ENCODE results near the gene NRXN3.

NRXN3 gene

GRCh38 chr14:78356391-78356790, 186.2 kb downstream of the NRXN3 start:
- Histone ChIP-seq H3K9me3 (ENCODE audit: control insufficient read depth in 5 of 5, low read length in 5 of 5) (no peaks in the 10 kb centered on the region), H3K4me1 (ENCODE audit: control insufficient read depth in 5 of 5, insufficient read depth in 5 of 5, low read length in 5 of 5) (no peaks in the 10 kb centered on the region), H3K27ac (ENCODE audit: low read depth, low read length) (no peak overlapping the region), H3K9ac (ENCODE audit: low read length in 5 of 5) (no peak overlapping the region), H3K27me3 (ENCODE audit: control insufficient read depth in 5 of 5, insufficient read depth in 4 of 5, low read length in 5 of 5) (no peaks in the 10 kb centered on the region), H3K36me3 (ENCODE audit: control insufficient read depth in 5 of 5, insufficient read depth in 5 of 5, low read length in 5 of 5) (no peaks in the 10 kb centered on the region), H3K4me3 (ENCODE audit: low read depth in 1 of 5, low read length in 5 of 5) (no peak overlapping the region)

DNA sequence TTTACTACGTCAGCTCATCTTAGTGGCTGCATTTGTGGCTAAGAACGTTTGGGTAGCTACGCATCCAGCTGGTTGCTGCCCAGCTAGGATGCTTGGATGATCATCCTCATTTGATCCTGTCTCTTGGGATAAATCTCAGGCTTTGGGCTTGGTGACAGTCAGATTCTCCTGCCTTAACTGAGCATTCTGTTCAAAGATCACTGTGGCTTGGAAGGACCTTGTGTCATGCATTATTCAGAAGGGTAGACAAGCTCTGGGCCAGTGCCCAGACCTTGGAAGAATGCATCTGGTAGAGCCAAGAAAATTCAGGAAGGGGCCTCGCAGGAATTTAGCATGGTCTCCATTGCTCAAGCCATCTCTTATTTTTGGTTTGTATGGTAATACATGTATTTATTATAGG, 188.4 kb downstream of the NRXN3 start:
- H3K4me3 ChIP-seq (ENCODE audit: low read depth in 1 of 5, low read length in 5 of 5) = no peak overlapping the region
- H3K9ac ChIP-seq (ENCODE audit: low read length in 5 of 5) = no peak overlapping the region
- H3K9me3 ChIP-seq (ENCODE audit: control insufficient read depth in 5 of 5, low read length in 5 of 5) = no peaks in the 10 kb centered on the region
- no peak overlapping the region for H3K27ac ChIP-seq (ENCODE audit: low read depth, low read length)
- no peaks in the 10 kb centered on the region for H3K27me3 ChIP-seq (ENCODE audit: control insufficient read depth in 5 of 5, insufficient read depth in 4 of 5, low read length in 5 of 5)
- H3K4me1 ChIP-seq (ENCODE audit: control insufficient read depth in 5 of 5, insufficient read depth in 5 of 5, low read length in 5 of 5) = no peaks in the 10 kb centered on the region
- no peaks in the 10 kb centered on the region for H3K36me3 ChIP-seq (ENCODE audit: control insufficient read depth in 5 of 5, insufficient read depth in 5 of 5, low read length in 5 of 5)

GRCh38 chr14:78359581-78359980, 189.4 kb downstream of the NRXN3 start:
- Histone ChIP-seq H3K9ac (ENCODE audit: low read length in 5 of 5) (no peak overlapping the region), H3K4me3 (ENCODE audit: low read depth in 1 of 5, low read length in 5 of 5) (no peak overlapping the region)

DNA sequence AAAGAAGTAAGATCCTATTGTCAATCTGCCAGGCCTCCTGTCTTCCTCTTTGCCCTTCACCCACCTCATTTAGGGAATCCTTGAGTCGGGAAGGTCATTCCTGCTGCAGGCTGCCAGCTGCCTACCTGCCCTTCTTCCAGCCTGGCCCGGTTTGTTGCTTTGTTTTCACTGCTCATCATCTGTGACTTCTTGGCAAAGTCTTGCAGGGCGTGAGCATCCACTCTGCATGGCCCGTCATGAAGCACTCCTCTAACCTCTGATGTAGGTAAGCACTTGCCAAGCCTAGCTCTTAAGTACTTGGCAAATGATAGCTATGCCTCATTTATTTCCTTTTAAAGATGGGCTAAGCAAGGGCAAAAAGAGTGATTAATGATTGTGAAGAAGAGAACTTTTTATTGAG, 192.8 kb downstream of the NRXN3 start:
- Histone ChIP-seq H3K27me3 (ENCODE audit: control insufficient read depth in 5 of 5, insufficient read depth in 4 of 5, low read length in 5 of 5) (no peaks in the 10 kb centered on the region), H3K9me3 (ENCODE audit: control insufficient read depth in 5 of 5, low read length in 5 of 5) (no peaks in the 10 kb centered on the region), H3K9ac (ENCODE audit: low read length in 5 of 5) (no peak overlapping the region), H3K27ac (ENCODE audit: low read depth, low read length) (no peak overlapping the region), H3K36me3 (ENCODE audit: control insufficient read depth in 5 of 5, insufficient read depth in 5 of 5, low read length in 5 of 5) (no peaks in the 10 kb centered on the region), H3K4me1 (ENCODE audit: control insufficient read depth in 5 of 5, insufficient read depth in 5 of 5, low read length in 5 of 5) (no peaks in the 10 kb centered on the region), H3K4me3 (ENCODE audit: low read depth in 1 of 5, low read length in 5 of 5) (no peak overlapping the region)

More at GRCh38 chr14:78359581-78359980, 189.4 kb downstream of the NRXN3 start:
- no peak overlapping the region for H3K27ac ChIP-seq (ENCODE audit: low read depth, low read length)
- no peaks in the 10 kb centered on the region for H3K27me3 ChIP-seq (ENCODE audit: control insufficient read depth in 5 of 5, insufficient read depth in 4 of 5, low read length in 5 of 5)
- no peaks in the 10 kb centered on the region for H3K4me1 ChIP-seq (ENCODE audit: control insufficient read depth in 5 of 5, insufficient read depth in 5 of 5, low read length in 5 of 5)
- H3K36me3 ChIP-seq (ENCODE audit: control insufficient read depth in 5 of 5, insufficient read depth in 5 of 5, low read length in 5 of 5) = no peaks in the 10 kb centered on the region
- H3K9me3 ChIP-seq (ENCODE audit: control insufficient read depth in 5 of 5, low read length in 5 of 5) = no peaks in the 10 kb centered on the region

- no peaks in the 10 kb centered on the region for H3K27me3 ChIP-seq (ENCODE audit: control insufficient read depth in 5 of 5, insufficient read depth in 4 of 5, low read length in 5 of 5)
- no peaks in the 10 kb centered on the region for H3K4me1 ChIP-seq (ENCODE audit: control insufficient read depth in 5 of 5, insufficient read depth in 5 of 5, low read length in 5 of 5)
- H3K36me3 ChIP-seq (ENCODE audit: control insufficient read depth in 5 of 5, insufficient read depth in 5 of 5, low read length in 5 of 5) = no peaks in the 10 kb centered on the region
- H3K27ac ChIP-seq (ENCODE audit: low read depth, low read length) = no peak overlapping the region
- H3K9ac ChIP-seq (ENCODE audit: low read length in 5 of 5) = no peak overlapping the region
- H3K4me3 ChIP-seq (ENCODE audit: low read depth in 1 of 5, low read length in 5 of 5) = no peak overlapping the region
- H3K9me3 ChIP-seq (ENCODE audit: control insufficient read depth in 5 of 5, low read length in 5 of 5) = no peaks in the 10 kb centered on the region
Measured at GRCh38 chr14:78367355-78367754, 197.2 kb downstream of the NRXN3 start.

DNA sequence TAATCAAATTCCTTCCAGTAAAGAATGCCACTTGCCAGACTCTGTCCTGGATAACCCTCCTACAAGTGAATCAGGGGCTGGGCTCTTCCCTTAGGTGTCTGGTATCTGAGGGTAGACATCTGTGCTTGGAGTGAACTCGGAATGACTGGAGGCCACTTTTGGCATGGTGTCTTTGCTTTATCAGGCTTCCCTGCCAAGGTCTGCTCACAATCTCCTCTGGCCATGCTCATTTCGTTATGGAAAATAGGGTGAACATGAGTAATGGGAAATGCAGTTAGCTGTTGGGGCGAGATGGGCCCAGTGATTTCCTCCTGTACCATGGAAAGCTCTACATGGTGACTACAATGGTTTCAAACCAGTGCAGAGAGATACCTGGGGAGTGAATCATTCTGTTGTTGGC, 212.9 kb downstream of the NRXN3 start:
- no peaks in the 10 kb centered on the region for H3K27me3 ChIP-seq (ENCODE audit: control insufficient read depth in 5 of 5, insufficient read depth in 4 of 5, low read length in 5 of 5)
- no peak overlapping the region for H3K27ac ChIP-seq (ENCODE audit: low read depth, low read length)
- H3K9ac ChIP-seq (ENCODE audit: low read length in 5 of 5) = no peak overlapping the region
- H3K36me3 ChIP-seq (ENCODE audit: control insufficient read depth in 5 of 5, insufficient read depth in 5 of 5, low read length in 5 of 5) = no peaks in the 10 kb centered on the region
- H3K4me3 ChIP-seq (ENCODE audit: low read depth in 1 of 5, low read length in 5 of 5) = no peak overlapping the region
- no peaks in the 10 kb centered on the region for H3K4me1 ChIP-seq (ENCODE audit: control insufficient read depth in 5 of 5, insufficient read depth in 5 of 5, low read length in 5 of 5)
- H3K9me3 ChIP-seq (ENCODE audit: control insufficient read depth in 5 of 5, low read length in 5 of 5) = peaks cover 0 to 4% (median 0%) of the 10 kb centered on the region in 5 donors

- Histone ChIP-seq H3K27me3 (ENCODE audit: control insufficient read depth in 5 of 5, insufficient read depth in 4 of 5, low read length in 5 of 5) (peaks cover 0 to under 1% (median 0%) of the 10 kb centered on the region in 5 donors), H3K9me3 (ENCODE audit: control insufficient read depth in 5 of 5, low read length in 5 of 5) (no peaks in the 10 kb centered on the region), H3K9ac (ENCODE audit: low read length in 5 of 5) (no peak overlapping the region), H3K4me3 (ENCODE audit: low read depth in 1 of 5, low read length in 5 of 5) (no peak overlapping the region), H3K36me3 (ENCODE audit: control insufficient read depth in 5 of 5, insufficient read depth in 5 of 5, low read length in 5 of 5) (no peaks in the 10 kb centered on the region), H3K4me1 (ENCODE audit: control insufficient read depth in 5 of 5, insufficient read depth in 5 of 5, low read length in 5 of 5) (no peaks in the 10 kb centered on the region), H3K27ac (ENCODE audit: low read depth, low read length) (no peak overlapping the region)
Measured at GRCh38 chr14:78398216-78398615, 228.0 kb downstream of the NRXN3 start.

DNA sequence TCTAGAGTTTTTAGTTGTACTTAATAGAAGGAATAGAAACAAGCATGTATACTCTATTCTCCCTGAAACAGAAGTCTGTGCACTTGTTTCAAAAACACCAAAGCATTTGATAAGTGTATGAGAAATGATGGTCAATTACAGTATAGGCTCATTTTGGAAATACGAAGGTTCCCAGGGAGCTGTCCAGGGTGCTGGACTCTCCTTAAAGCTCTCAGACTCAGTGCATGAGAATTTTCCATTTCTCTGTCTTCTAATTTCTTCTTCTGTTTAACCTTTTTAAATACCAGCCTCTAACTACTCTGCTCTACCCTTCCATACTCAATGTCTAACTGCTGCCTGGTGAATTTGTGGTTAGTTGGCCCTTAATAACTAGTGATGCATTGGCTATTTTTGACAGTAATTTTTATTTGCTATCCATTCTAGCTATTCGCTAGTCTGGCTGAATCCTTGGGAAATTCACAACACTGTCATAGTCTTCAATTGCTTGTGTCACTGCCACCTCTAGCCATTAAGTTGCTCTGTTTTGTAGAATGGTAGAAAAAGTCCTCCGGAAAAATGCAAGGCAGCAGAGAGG, 229.2 kb downstream of the NRXN3 start:
- Histone ChIP-seq H3K4me1 (ENCODE audit: control insufficient read depth in 5 of 5, insufficient read depth in 5 of 5, low read length in 5 of 5) (no peaks in the 10 kb centered on the region), H3K9me3 (ENCODE audit: control insufficient read depth in 5 of 5, low read length in 5 of 5) (no peaks in the 10 kb centered on the region), H3K9ac (ENCODE audit: low read length in 5 of 5) (no peak overlapping the region), H3K36me3 (ENCODE audit: control insufficient read depth in 5 of 5, insufficient read depth in 5 of 5, low read length in 5 of 5) (no peaks in the 10 kb centered on the region), H3K27me3 (ENCODE audit: control insufficient read depth in 5 of 5, insufficient read depth in 4 of 5, low read length in 5 of 5) (peaks cover 0 to 6% (median 2%) of the 10 kb centered on the region in 5 donors), H3K27ac (ENCODE audit: low read depth, low read length) (no peak overlapping the region), H3K4me3 (ENCODE audit: low read depth in 1 of 5, low read length in 5 of 5) (no peak overlapping the region)

GRCh38 chr14:78401866-78402265, 231.7 kb downstream of the NRXN3 start:
- peaks cover 0 to 12% (median 2%) of the 10 kb centered on the region in 5 donors for H3K27me3 ChIP-seq (ENCODE audit: control insufficient read depth in 5 of 5, insufficient read depth in 4 of 5, low read length in 5 of 5)
- H3K4me1 ChIP-seq (ENCODE audit: control insufficient read depth in 5 of 5, insufficient read depth in 5 of 5, low read length in 5 of 5) = no peaks in the 10 kb centered on the region
- H3K36me3 ChIP-seq (ENCODE audit: control insufficient read depth in 5 of 5, insufficient read depth in 5 of 5, low read length in 5 of 5) = no peaks in the 10 kb centered on the region
- H3K4me3 ChIP-seq (ENCODE audit: low read depth in 1 of 5, low read length in 5 of 5) = no peak overlapping the region
- no peak overlapping the region for H3K27ac ChIP-seq (ENCODE audit: low read depth, low read length)
- H3K9ac ChIP-seq (ENCODE audit: low read length in 5 of 5) = no peak overlapping the region
- no peaks in the 10 kb centered on the region for H3K9me3 ChIP-seq (ENCODE audit: control insufficient read depth in 5 of 5, low read length in 5 of 5)

DNA sequence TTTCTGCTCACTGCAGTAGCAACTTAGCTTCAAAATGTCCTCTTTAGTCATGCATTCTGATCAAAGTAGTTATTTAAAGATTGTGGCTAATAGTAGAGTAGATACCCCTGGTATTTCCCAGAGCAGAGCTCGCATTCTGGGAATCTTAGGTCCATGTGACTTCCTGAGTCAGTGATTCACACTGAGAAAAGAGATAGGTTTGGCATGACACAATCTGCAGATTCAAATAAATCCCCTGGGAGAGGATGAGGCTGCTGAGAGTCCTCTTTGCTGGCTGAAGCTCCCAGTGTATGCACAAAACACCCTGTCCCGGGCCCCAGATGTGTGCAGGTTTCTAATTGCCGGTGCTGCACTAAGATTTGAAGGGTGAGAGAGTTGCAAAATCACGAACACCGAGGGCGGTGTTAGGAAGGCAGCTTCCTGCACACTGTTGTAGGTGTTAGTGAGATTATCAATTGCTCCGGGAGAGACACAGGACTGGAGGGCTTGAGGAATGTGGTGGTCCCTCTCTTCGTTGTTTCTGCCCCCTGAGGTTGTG, 233.2 kb downstream of the NRXN3 start:
- H3K27ac ChIP-seq (ENCODE audit: low read depth, low read length) = no peak overlapping the region
- peaks cover 0 to 12% (median 2%) of the 10 kb centered on the region in 5 donors for H3K27me3 ChIP-seq (ENCODE audit: control insufficient read depth in 5 of 5, insufficient read depth in 4 of 5, low read length in 5 of 5)
- H3K9me3 ChIP-seq (ENCODE audit: control insufficient read depth in 5 of 5, low read length in 5 of 5) = no peaks in the 10 kb centered on the region
- H3K4me1 ChIP-seq (ENCODE audit: control insufficient read depth in 5 of 5, insufficient read depth in 5 of 5, low read length in 5 of 5) = no peaks in the 10 kb centered on the region
- no peak overlapping the region for H3K4me3 ChIP-seq (ENCODE audit: low read depth in 1 of 5, low read length in 5 of 5)
- no peaks in the 10 kb centered on the region for H3K36me3 ChIP-seq (ENCODE audit: control insufficient read depth in 5 of 5, insufficient read depth in 5 of 5, low read length in 5 of 5)
- H3K9ac ChIP-seq (ENCODE audit: low read length in 5 of 5) = no peak overlapping the region
